CD4-positive, alpha-beta T cell treated with Interleukin-15 for 4 hours (primary cell): ENCODE measurements around the gene PPRC1.

ENCODE experiments used
- DNase-seq: peaks from one replicate; pipeline ENCODE4 v3.0.0-alpha.2; 2020; ENCODE audit warnings: low spot score

Gene PPRC1

DNA sequence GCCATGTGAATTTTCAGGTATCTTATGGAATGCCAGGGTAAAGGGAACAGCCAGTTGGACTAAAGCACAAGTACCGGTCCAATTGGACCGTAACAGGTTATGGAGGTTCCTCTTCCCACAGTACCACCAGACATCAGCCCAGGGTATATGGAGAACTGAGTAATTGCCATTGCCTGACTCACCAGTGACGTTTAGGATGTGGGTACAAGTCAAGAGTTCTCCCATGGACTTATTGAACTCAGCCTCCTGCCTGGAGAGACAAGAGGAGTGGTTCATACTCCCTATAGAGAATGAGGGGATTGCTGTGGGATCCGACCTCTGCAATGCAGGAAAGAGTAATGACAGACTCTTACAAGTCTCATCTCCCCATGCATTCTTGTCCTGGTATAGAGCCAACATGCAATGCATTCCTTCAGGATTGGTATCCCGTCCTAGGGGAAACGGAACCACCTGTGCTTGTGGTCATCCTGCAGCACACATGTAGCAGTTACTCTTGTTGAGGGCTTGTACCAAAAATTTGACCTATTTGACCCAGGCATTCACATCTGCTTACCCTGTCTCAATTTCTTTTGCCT is 62.5 kb downstream of the PPRC1 start:
- no peak for DNase-seq

GRCh38 chr10:102196893-102197292 is 64.1 kb downstream of the PPRC1 start:
- DNase-seq: no peak

DNA sequence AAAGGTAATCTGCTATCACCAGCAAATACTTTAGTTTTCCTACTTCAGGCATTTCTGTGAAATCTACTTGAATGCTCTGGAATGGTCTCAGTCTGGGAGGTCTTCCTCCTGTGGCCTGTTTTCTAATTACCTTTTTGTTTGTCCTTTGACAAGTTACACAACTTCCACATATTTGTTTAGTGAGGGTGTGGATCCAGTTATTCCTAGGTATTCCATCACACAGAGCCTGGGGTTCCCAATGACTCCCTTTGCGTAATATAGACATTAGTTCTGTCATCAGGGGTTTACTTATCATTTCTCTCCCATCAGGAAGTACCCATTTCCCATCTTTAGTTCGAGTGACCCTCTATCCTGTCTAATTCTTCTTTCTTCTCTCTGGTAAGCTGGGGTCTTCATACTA is 65.2 kb downstream of the PPRC1 start:
- no peak for DNase-seq
